HG03558 (cell line): ENCODE results near the gene SWI5.

Experiments used
- ATAC-seq: cut with Tn5 transposase; IDR thresholded peaks from one replicate; pipeline ENCODE4 v1.9.1; 2021; ENCODE audit warnings: moderate number of reproducible peaks; ENCODE audit not compliant: unreplicated experiment; ENCODE audit errors: extremely low read depth

SWI5 gene

GRCh38 chr9:128309551-128309950, 33.5 kb downstream of the SWI5 start:
- ATAC-seq, result no peak

GRCh38 chr9:128310461-128310860, 34.4 kb downstream of the SWI5 start:
- ATAC-seq, result no peak

- ATAC-seq, result no peak
Measured at GRCh38 chr9:128314697-128315096, 38.6 kb downstream of the SWI5 start.

- ATAC-seq, result no peak
Measured at GRCh38 chr9:128316421-128316820, 40.3 kb downstream of the SWI5 start.

GRCh38 chr9:128317629-128318028, 41.6 kb downstream of the SWI5 start:
- ATAC-seq, result no peak

- ATAC-seq, result no peak
Measured at GRCh38 chr9:128321343-128321742, 45.3 kb downstream of the SWI5 start.

GRCh38 chr9:128321879-128322403, 45.9 kb downstream of the SWI5 start:
- ATAC-seq, result no peak

- ATAC-seq, result peak; percentile 63
Measured at GRCh38 chr9:128322404-128323211, 46.5 kb downstream of the SWI5 start, which contains the start of the genes COQ4 and TRUB2. TSS of gene COQ4 (plus strand) at chr9:128322839. CDS start at chr9:128322859, 20 bp downstream. TSS of gene TRUB2 (minus strand) at chr9:128322447. CDS start at chr9:128322408, 39 bp downstream.

- ATAC-seq, result no peak
Measured at GRCh38 chr9:128323212-128323730, 47.2 kb downstream of the SWI5 start.

GRCh38 chr9:128323791-128324190, 47.7 kb downstream of the SWI5 start:
- no peak for ATAC-seq

GRCh38 chr9:128324401-128324800, 48.3 kb downstream of the SWI5 start:
- no peak for ATAC-seq

GRCh38 chr9:128325629-128326028, 49.6 kb downstream of the SWI5 start:
- ATAC-seq, result no peak

- ATAC-seq, result no peak
Measured at GRCh38 chr9:128333451-128333869, 57.4 kb downstream of the SWI5 start.

- ATAC-seq, result no peak
Measured at GRCh38 chr9:128335161-128335560, 59.1 kb downstream of the SWI5 start.

GRCh38 chr9:128335914-128336313, 59.8 kb downstream of the SWI5 start:
- ATAC-seq, result no peak

GRCh38 chr9:128337936-128338335, 61.9 kb downstream of the SWI5 start:
- no peak for ATAC-seq
